Ascending aorta (tissue), 2 donors: ENCODE results near the gene AQP6. TPM values are rescaled to one million over a fixed set of nuclear protein-coding genes. Genes with fewer than 3 reads are reported as not detected.

Source experiments
- DNase-seq, 2 donors: peaks; one replicate each; pipeline ENCODE4 v3.0.0-alpha.2; 2019; ENCODE audit warnings: low spot score in 2 of 2
- H3K27ac ChIP-seq, 2 donors: fragments of 200-600 bp; sonication (generic); one replicate each; pipeline ENCODE4 v1.5.1; 2016 to 2017; ENCODE audit warnings: mild to moderate bottlenecking in 1 of 2
- H3K27me3 ChIP-seq: fragments of 200-600 bp; sonication (generic); one replicate; pipeline ENCODE4 v1.5.1; 2017
- H3K36me3 ChIP-seq, 2 donors: fragments of 200-600 bp; sonication (generic); one replicate each; pipeline ENCODE4 v1.5.1; 2016
- H3K4me1 ChIP-seq, 2 donors: fragments of 200-600 bp; sonication (generic); one replicate each; pipeline ENCODE4 v1.5.1; 2016 to 2017; ENCODE audit warnings: mild to moderate bottlenecking in 1 of 2
- H3K4me3 ChIP-seq, 2 donors: fragments of 200-600 bp; sonication (generic); one replicate each; pipeline ENCODE4 v1.5.1; 2016 to 2017; ENCODE audit warnings: mild to moderate bottlenecking in 1 of 2
- H3K9me3 ChIP-seq, 2 donors: fragments of 200-600 bp; sonication (generic); one replicate each; pipeline ENCODE4 v1.5.1; 2016
- intact Hi-C: fragments of 100-400 bp; cut with DNase I; formaldehyde crosslinking; loops from one replicate; pipeline ENCODE4 v1.15.1; 2023
- total RNA-seq: library from RNA; depleted of rRNA; stranded (reverse); fragments of >200 nt; gene quantifications from one replicate; pipeline ENCODE4 v1.1.0, GENCODE V29; 2016
- TF ChIP-seq, protein P1 (sequence below), 3 experiments: fragments of 200-600 bp in 2 of 3; fragments of 450-650 bp in 1 of 3; sonication (generic) in 2 of 3; IDR thresholded peaks; one replicate each; pipeline ENCODE4 v1.5.1; 2016 to 2019; ENCODE audit warnings: antibody characterized with exemption in 3 of 3, mild to moderate bottlenecking in 1 of 3, moderate library complexity in 1 of 3

The AQP6 gene
- total RNA-seq, 1 donor from 2014 or later = not detected

DNA sequence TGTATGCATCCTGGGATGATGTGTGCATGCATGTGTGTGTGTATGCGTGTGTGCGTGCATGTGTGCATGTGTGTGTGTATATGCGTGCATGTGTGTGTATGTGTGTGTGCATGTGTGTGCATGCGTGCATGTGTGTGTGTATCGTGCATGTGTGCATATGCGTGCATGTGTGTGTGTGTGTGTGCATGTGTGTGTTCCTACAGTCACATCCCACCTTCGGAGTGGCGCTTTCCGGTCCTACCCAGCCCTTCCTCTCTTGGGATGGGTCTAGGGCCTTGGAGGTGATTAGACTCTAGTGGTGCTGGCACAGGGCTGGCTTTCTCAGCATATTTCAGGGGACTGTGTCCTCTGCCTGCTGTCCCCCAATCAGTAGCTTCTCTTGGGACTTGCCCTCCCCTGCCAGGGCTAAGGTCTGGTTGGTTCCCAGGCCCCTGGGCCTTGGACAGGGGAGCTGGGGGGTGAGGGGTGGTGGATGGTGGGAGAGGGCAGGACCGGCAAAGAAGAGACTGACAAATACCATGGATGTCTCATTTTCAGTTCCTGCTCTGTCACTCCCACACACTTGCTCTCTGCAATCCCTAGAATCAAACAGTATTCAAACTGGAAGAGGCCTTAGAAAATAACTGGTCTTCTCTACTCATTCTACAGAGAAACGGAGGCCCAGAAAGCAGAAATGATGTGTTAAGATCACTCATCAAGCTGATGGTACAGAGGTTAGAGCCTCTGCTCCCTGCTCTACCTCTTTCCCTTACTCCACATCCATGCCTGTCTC lies 47.1 kb upstream of the AQP6 start:
- no peak overlapping the region for H3K4me3 ChIP-seq
- intact Hi-C loops = no loop called here

DNA sequence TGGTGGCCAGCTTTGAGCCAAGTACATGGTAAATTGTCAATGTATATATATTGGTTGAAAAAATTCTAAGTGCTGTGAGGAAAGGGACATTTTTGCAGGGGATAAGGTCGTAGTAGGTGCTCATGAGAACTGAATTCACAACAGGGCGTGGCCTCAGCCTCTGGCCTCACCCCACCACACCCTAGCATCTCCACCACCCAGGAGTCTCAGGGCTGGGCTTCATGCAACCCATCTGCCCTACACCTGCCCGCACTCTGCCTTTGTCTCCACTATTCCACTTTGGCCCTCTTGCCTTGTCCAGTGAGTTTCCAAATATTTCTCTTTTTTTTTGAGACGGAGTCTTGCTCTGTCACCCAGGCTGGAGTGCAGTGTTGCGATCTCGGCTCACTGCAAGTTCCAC lies 44.3 kb upstream of the AQP6 start:
- DNase-seq = peak in 1 of 2 donors; percentile 24
- TF ChIP-seq, protein P1, sequence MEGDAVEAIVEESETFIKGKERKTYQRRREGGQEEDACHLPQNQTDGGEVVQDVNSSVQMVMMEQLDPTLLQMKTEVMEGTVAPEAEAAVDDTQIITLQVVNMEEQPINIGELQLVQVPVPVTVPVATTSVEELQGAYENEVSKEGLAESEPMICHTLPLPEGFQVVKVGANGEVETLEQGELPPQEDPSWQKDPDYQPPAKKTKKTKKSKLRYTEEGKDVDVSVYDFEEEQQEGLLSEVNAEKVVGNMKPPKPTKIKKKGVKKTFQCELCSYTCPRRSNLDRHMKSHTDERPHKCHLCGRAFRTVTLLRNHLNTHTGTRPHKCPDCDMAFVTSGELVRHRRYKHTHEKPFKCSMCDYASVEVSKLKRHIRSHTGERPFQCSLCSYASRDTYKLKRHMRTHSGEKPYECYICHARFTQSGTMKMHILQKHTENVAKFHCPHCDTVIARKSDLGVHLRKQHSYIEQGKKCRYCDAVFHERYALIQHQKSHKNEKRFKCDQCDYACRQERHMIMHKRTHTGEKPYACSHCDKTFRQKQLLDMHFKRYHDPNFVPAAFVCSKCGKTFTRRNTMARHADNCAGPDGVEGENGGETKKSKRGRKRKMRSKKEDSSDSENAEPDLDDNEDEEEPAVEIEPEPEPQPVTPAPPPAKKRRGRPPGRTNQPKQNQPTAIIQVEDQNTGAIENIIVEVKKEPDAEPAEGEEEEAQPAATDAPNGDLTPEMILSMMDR (IDR thresholded peaks at IDR 0.05) = no peak

More for the DNA sequence above, 47.1 kb upstream of the AQP6 start:
- H3K9me3 ChIP-seq = no peaks in the 10 kb centered on the region
- no peak overlapping the region for H3K27ac ChIP-seq
- no peaks in the 10 kb centered on the region for H3K4me1 ChIP-seq
- no peaks in the 10 kb centered on the region for H3K36me3 ChIP-seq
- DNase-seq = peak in 1 of 2 donors; percentile 40
- H3K27me3 ChIP-seq = no peaks in the 10 kb centered on the region
- TF ChIP-seq, protein P1 (IDR thresholded peaks at IDR 0.05) = no peak

DNA sequence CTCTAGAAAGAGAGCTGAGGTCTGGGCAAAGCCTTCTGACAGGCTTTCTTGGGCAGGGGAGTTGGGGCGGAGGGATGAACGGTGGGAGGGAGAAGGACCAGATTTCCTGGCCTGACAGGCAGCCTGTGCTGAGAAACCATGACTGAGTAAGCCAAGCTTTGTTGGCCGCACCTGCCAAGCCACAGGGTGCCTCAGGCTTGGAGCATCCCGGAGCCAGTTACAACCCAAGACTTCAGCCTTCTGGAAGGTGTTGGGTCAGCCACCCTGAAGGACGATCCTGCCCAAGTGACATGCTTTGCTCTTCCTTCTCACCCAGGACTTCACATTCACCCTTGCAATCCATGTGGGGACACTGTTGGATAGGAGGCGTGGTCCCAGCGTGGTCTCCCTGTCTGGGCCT lies 43.2 kb upstream of the AQP6 start:
- Histone ChIP-seq H3K4me1 (no peaks in the 10 kb centered on the region), H3K36me3 (no peaks in the 10 kb centered on the region), H3K27me3 (no peaks in the 10 kb centered on the region), H3K9me3 (no peaks in the 10 kb centered on the region), H3K27ac (no peak overlapping the region), H3K4me3 (no peak overlapping the region)
- DNase-seq = peak in 1 of 2 donors; percentile 34
- TF ChIP-seq, protein P1 (IDR thresholded peaks at IDR 0.05) = no peak
- intact Hi-C loops = no loop called here

More for the DNA sequence above, 44.3 kb upstream of the AQP6 start:
- no peak overlapping the region for H3K4me3 ChIP-seq
- H3K27ac ChIP-seq = no peak overlapping the region
- no peaks in the 10 kb centered on the region for H3K4me1 ChIP-seq
- no peaks in the 10 kb centered on the region for H3K27me3 ChIP-seq
- intact Hi-C loops = no loop called here
- H3K36me3 ChIP-seq = no peaks in the 10 kb centered on the region
- no peaks in the 10 kb centered on the region for H3K9me3 ChIP-seq

DNA sequence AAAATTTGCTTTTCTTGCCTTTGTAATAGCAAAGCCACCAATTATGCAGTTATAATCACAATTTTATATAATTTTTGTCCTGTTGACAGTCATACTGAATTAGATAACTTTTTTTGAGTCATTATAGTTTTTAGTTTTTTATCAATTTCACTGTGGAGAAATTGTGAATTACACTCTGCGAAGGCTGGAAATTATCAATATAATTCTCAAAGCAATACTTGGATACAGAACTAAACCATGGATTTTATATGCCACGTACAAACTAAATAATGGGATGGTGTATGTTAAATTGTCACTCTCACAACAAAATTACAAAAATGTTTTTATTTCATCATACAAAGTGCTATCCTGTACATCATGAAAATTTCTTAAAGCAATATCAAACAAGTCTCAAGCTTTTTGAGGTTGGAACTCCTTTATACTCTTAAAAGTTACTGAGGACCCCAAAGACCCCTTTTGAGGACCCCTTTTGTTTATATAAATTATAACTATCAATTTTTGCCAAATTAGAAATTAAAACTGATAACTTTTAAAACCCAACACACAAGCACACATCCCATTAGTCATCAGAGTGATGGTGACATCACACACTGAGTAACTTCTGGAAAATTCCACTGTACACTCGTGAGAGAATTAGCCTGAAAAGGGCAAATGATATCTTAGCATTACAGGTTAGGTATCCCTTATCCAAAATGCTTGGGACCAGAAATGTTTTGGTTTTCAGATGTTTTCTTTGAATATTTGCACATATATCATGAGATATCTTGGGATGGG lies 42.0 kb upstream of the AQP6 start:
- Histone ChIP-seq H3K27ac (no peak overlapping the region), H3K36me3 (no peaks in the 10 kb centered on the region), H3K4me1 (no peaks in the 10 kb centered on the region), H3K27me3 (no peaks in the 10 kb centered on the region), H3K4me3 (no peak overlapping the region), H3K9me3 (no peaks in the 10 kb centered on the region)
- peak in 1 of 2 donors; percentile 21 for DNase-seq
- TF ChIP-seq, protein P1 (IDR thresholded peaks at IDR 0.05) = no peak
- intact Hi-C loops = no loop called here

DNA sequence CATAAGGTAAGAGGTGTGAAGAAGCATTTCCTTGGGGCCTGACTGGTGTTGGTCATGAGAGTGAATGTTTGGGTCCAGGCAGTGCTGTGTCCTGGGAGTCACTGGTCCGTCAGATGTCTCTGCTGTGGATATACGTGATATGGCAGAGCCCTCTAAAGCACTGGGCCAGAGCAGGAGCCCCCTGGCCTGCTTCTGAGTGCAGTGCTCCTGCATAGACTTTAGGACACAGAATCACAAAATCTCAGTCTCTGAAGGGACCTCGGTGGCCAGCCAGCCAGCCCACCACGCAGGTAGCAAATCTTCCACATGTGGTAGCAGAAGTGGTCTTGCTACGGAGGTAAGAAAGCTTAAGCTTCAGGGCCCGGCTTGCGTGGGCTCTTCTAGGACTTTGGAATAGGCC lies 40.7 kb upstream of the AQP6 start:
- intact Hi-C loops = no loop called here
- H3K4me3 ChIP-seq = no peak overlapping the region
- H3K4me1 ChIP-seq = no peaks in the 10 kb centered on the region
- no peaks in the 10 kb centered on the region for H3K9me3 ChIP-seq
- TF ChIP-seq, protein P1 (IDR thresholded peaks at IDR 0.05) = no peak
- DNase-seq = peak in 1 of 2 donors; percentile 33
- H3K36me3 ChIP-seq = no peaks in the 10 kb centered on the region
- no peaks in the 10 kb centered on the region for H3K27me3 ChIP-seq
- H3K27ac ChIP-seq = no peak overlapping the region
